HEK293 (cell line): Measurements from ENCODE around the gene MAZ.

Source experiments
- CTCF ChIP-seq: fragments of 450-650 bp; formaldehyde crosslinking; IDR thresholded peaks from 2 replicates; pipeline ENCODE4 v1.5.1; 2016; ENCODE audit warnings: missing biosample characterization, missing genetic modification characterization
- GFI1B ChIP-seq: fragments of 450-650 bp; formaldehyde crosslinking; IDR thresholded peaks from 2 replicates; pipeline ENCODE4 v1.5.1; 2016; ENCODE audit warnings: missing biosample characterization, missing genetic modification characterization
- ZBTB17 ChIP-seq: fragments of 450-650 bp; formaldehyde crosslinking; IDR thresholded peaks from 2 replicates; pipeline ENCODE4 v1.5.1; 2016; ENCODE audit warnings: missing biosample characterization, missing genetic modification characterization

- no peak for TF ChIP-seq CTCF (tag by site-specific recombination)
- TF ChIP-seq GFI1B = no peak
- no peak for TF ChIP-seq ZBTB17
Measured at GRCh38 chr16:29766571-29766970, 39.8 kb upstream of the MAZ start.
